ENCODE data around the gene HOXA4.

HOXA4 gene

DNA sequence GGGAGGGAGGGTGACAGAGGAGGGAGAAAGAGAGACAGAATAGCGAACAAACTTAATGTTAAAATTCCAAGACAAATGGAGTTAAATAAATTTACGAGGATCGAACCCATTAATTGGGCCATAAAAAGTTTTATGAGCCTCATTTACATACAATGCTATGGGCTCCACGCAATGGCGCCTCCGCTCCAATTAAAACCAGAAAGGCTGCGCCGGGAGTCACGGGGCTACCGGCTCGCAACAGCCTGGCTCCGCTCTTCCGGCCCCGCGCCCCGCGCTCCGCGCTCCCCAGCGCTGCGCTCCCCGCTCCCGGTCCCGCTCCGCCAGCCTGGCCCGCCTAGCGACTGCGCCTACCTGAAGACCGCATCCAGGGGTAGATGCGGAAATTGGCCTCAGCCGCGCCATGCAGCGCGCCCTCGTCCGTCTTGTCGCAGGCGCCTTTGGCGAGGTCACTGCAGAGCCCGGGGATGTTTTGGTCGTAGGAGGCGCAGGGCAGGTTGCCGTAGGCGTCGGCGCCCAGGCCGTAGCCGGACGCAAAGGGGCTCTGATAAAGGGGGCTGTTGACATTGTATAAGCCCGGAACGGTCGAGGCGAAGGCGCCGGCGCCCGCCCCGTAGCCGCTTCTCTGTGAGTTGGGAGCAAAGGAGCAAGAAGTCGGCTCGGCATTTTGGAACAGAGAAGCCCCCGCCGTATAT is 25.4 kb upstream of the HOXA4 start:
- H3K4me3 ChIP-seq (ENCODE audit: low read depth, low read length): no peak overlapping the region
- TF ChIP-seq, protein P1, sequence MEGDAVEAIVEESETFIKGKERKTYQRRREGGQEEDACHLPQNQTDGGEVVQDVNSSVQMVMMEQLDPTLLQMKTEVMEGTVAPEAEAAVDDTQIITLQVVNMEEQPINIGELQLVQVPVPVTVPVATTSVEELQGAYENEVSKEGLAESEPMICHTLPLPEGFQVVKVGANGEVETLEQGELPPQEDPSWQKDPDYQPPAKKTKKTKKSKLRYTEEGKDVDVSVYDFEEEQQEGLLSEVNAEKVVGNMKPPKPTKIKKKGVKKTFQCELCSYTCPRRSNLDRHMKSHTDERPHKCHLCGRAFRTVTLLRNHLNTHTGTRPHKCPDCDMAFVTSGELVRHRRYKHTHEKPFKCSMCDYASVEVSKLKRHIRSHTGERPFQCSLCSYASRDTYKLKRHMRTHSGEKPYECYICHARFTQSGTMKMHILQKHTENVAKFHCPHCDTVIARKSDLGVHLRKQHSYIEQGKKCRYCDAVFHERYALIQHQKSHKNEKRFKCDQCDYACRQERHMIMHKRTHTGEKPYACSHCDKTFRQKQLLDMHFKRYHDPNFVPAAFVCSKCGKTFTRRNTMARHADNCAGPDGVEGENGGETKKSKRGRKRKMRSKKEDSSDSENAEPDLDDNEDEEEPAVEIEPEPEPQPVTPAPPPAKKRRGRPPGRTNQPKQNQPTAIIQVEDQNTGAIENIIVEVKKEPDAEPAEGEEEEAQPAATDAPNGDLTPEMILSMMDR (conservative IDR thresholded peaks at IDR 0.05; ENCODE audit: low read depth, low read length): no peak

DNA sequence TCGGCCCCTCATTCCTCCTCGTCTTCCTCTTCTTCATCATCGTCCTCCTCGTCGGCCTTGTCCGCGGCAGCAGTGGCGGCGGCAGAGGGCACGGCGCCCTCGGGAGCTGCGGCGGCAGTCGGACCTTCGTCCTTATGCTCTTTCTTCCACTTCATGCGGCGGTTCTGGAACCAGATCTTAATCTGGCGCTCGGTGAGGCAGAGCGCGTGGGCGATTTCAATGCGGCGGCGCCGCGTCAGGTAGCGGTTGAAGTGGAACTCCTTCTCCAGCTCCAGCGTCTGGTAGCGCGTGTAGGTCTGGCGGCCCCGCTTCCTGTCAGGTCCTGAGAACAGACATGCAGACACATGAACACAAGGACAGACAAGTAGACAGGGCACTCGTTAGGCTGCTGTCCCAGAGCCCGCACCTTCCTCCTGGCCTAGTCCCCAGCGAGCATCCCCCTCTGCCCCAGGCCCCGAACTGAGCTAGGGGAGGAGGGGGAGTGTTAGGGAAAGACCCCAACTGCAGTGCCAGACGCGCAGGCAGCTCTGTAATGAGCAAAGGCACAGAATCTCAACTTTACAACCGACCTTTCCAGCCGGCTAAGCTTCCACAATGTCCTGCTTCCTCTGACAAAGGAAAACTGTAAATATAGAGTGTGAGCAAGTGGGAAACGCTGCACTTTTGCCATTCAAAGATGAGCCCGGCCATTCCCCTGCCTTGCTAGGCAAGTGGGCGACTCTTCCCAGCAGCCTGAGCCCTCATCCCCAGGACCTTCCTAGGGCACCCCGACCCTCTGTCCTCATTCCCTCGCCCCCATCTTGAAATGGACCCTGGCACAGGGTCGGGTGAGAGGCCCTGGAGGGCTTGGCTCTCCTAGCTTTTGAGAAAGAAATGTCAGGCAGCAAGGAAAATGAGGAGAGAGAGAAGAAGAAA is 24.6 kb upstream of the HOXA4 start:
- DNase-seq (ENCODE audit: low read depth): no peak
- H3K4me3 ChIP-seq (ENCODE audit: low read depth, low read length): no peak overlapping the region
- TF ChIP-seq, protein P1 (conservative IDR thresholded peaks at IDR 0.05; ENCODE audit: low read depth, low read length): no peak

More for the DNA sequence above, 25.4 kb upstream of the HOXA4 start:
- DNase-seq (ENCODE audit: low read depth): no peak

DNA sequence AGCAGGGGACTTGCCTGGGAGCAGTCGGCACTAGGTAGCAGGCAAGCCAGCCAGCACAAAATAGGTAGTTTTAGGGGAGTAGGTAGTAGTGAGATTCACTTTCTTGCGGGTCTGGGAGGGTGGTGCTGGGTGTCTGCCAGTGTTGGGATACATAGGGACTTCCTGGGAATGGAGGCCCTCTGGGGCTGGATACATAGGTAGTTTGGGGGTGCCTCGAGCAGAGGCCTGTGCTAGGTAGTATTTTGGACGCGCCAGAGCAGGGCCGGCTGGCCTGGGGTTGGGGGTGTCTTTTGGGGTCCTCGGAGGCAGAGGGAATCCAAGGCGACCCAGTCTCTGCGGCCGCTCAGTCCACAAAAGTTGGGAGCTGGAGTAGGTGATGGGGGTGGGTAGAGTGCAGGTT is 23.8 kb upstream of the HOXA4 start:
- no peak for DNase-seq (ENCODE audit: low read depth)
- TF ChIP-seq, protein P1 (conservative IDR thresholded peaks at IDR 0.05; ENCODE audit: low read depth, low read length): no peak
- no peak overlapping the region for H3K4me3 ChIP-seq (ENCODE audit: low read depth, low read length)

DNA sequence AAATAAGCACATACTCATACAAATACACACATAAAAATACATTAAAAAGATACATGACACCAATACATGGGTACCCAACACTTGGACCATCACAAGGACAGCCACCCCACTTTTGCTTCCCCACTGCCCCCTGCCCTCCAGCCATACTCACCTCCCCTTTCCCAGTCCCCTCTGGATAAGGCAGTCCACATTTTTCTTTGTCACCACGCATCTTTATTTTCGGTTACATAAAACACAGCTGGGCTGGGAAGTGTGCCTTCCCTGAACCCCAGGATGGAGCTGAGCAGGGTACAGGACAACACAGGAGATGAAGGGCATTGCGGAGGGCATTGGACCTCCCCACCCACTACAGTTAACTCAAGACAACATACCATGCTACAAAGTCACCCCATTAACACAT is 23.0 kb upstream of the HOXA4 start:
- no peak overlapping the region for H3K4me3 ChIP-seq (ENCODE audit: low read depth, low read length)

DNA sequence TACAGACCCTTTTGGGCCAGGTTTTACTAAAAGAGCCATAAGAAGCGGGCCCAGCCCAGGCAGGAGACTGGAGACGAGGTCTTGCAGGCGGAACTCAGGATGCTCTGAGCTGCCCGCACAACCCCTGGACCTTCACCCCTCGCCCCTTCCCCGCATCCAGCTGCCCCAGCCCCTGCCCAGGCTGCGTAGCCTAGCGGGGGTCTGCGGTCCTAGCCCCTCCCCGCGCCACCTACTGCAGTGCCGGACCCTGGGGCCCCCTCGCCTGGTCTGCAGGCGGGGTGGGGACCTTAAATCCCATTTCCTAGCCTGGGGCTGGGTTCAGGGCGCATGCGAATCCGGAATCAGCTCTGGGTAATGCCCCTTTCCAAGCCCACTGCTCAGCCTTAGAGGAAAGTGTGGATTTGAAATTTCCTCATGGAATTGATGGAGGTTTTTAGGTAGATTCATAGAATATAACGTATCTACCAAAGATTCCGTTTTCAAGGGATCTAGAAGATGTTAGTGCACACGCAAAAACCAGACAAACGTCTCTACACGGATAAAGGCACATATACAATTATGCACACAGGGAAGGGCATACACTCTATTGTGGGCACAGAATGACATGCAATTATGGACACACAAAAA is 22.4 kb upstream of the HOXA4 start:
- TF ChIP-seq, protein P1 (conservative IDR thresholded peaks at IDR 0.05; ENCODE audit: low read depth, low read length): no peak
- DNase-seq (ENCODE audit: low read depth): no peak
- no peak overlapping the region for H3K4me3 ChIP-seq (ENCODE audit: low read depth, low read length)

More for the DNA sequence above, 23.0 kb upstream of the HOXA4 start:
- TF ChIP-seq, protein P1 (conservative IDR thresholded peaks at IDR 0.05; ENCODE audit: low read depth, low read length): no peak
- DNase-seq (ENCODE audit: low read depth): no peak

DNA sequence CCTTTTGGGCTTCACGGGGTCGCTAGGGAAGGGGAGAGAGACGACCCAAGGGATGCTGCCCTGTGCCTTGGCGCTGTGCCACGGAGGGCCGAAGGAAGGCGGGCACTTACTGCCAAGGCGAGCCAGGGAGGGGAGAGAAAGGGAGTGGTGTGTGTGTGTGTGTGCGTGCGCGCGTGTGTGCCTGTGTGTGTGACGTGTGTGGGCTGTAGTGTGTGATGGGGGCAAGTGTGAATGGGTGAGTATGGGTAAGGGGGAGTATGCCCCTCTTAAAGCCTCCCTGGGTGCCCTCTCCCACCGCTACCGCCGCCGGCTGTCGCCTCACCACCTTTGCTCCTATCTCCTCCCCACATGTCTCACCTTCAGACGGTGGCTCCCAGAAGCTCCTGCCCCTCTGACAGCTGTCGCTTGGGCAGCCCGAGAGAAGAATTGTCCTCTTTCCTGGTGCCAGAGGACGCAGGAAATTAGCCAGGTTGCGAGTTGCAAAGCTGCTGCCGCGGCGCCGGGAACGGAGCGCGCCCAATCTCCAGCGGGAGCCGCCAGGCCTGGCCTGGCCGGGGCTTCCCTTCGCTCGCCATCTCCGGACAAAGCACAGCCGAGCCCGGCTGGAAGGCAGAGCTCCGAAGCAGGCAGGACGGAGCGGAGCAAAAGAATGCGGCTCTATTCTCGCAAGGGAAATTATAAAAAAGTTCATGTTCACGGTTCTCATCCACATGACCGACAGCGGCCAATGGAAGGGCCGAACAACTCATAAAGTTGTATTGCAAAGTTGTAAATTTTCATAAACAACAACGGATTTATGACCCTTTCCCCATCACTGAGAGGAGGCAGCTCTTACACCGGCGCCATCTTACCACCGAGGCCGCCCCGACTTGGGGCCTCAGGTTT is 21.6 kb upstream of the HOXA4 start, which contains the start of gene HOXA3:
HOXA3 (minus strand) TSS at position 653 of the 885 bp plus-strand sequence. CDS start 41,943 bp downstream, outside the sequence.
- DNase-seq (ENCODE audit: low read depth): no peak
- no peak within 1 kb of the TSS for H3K4me3 ChIP-seq (ENCODE audit: low read depth, low read length)
- TF ChIP-seq, protein P1 (conservative IDR thresholded peaks at IDR 0.05; ENCODE audit: low read depth, low read length): no peak
